ENCODE data around the gene WWC2.
"Not testable (repeated sequence)": the region's sequence is repeated elsewhere in the genome, so short reads cannot be mapped to it uniquely, and the experiment has no call there.

Gene WWC2

GRCh38 chr4:183144787-183145186, 45.7 kb downstream of the WWC2 start:
- no peak for DNase-seq

DNA sequence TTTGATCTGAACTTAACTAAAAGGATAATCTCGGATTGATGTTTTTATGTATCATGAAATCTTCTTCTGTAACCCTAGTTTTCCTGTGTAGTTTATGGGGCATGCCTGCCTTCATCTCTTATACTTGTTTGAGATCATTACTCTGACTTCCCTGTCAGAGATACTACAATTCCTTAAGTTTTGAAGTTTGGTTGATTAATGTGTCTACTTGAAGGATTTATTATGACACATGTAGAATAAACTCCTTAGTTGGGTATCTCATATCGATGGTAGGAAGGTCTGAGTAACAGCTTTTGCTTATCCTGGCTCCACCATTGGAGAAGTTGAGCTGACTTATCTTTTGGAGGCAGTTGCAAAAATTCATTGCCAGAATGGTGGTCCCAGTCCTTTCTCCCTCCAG, 46.7 kb downstream of the WWC2 start:
- DNase-seq = no peak

DNA sequence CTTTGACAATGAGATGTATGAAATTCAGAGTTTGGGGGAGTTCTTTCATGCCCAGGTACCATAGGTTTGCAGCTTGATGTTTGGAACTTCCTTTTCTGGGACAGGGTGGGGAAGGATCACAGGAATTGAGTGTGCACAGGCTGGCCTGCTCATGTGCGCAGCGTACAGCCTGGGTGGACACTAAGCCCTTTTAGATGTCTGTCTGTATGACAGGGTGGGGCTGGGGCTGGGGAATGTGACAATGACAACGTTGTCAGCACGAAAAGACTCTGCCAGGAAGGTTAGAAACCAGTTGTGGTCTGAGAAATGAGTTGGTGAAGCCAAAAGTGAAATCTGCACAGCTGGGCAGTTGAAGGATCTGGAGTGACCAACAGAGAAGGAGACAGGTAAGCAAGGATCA, 47.4 kb downstream of the WWC2 start:
- DNase-seq = no peak

DNA sequence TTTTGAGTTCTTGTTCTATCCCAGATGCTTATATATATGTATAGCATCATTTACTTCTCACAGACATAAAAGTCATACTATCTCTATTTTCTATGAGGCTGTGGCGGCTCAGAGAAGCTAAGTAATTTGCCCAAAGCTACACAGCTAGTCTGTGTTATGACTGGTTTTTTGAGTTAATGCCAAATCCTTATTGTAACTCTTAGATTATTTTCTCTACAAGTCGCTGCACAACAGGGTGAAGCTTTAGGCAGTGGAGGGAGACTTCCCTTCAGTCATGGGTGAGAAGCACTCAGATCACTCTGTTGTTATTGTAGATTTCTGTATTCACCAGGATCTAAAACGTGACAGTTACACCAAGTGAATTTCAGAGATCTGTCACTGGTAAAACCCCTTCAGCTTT, 48.1 kb downstream of the WWC2 start:
- DNase-seq = no peak

GRCh38 chr4:183147983-183148382, 48.9 kb downstream of the WWC2 start:
- no peak for DNase-seq

- no peak for DNase-seq
Observed at GRCh38 chr4:183149616-183150539, 50.8 kb downstream of the WWC2 start.

DNA sequence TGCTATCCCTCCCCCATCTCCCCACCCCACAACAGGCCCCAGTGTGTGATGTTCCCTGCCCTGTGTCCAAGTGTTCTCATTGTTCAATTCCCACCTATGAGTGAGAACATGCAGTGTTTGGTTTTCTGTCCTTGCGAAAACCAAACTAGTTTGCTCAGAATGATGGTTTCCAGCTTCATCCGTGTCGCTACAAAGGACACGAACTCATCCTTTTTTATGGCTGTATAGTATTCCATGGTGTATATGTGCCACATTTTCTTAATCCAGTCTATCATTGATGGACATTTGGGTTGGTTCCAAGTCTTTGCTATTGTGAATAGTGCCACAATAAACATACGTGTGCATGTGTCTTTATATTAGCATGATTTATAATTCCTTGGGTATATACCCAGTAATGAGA, 51.6 kb downstream of the WWC2 start:
- DNase-seq = not testable (repeated sequence)

- DNase-seq = not testable (repeated sequence)
Observed at GRCh38 chr4:183152232-183152631, 53.2 kb downstream of the WWC2 start.

GRCh38 chr4:183153190-183153916, 54.3 kb downstream of the WWC2 start:
- no peak for DNase-seq

GRCh38 chr4:183154701-183155391, 55.8 kb downstream of the WWC2 start:
- no peak for DNase-seq

DNA sequence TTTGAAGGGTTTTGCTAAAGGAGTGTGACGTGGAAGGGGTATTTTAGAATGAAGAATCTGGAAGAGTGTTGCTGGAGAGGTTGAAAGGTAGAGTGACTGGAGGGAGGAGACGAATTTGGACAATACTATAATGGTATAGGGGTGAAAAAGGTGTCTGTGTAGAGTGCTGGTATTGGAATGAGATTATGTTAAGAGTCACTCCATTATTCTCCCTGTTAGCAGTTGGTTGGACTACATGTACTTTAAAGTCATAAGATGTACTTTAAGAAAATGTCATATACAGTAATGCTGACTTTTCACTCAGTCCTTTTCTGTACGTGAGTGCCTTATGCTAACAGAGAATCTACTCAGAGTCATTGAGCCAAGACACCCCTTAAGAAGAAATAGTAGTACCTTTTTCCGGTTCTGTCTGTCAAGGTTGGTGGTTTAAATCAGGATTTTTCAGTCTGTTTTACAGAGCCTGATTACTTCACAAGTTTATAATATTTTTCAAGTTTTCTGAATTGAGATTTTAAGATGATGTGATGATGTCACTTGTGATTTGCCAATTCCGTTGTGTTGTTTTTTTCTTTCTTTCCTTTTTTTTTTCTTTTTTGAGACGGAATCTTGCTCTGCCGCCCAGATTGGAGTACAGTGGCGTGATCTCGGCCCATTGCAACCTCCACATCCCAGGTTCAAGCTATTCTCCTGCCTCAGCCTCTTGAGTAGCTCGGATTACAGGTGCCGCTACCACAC, 56.6 kb downstream of the WWC2 start:
- DNase-seq = no peak

DNA sequence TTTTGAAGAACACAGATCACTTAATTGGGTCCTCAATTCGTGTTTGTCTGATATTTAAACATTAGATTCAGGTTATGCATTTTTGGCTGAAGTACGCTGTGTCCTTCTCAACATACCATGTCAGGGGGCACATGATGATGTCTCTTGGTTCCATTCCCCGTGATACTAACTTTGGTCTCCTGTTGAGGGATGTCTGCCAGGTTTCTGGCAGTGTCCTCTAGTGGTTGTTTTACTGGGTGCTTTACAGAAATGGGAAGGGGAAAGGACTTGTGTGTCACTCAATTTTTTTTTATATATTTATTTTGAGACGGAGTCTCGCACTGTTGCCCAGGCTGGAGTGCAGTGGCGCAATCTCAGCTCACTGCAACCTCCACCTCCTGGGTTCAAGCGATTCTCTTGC, 58.2 kb downstream of the WWC2 start:
- DNase-seq = no peak

DNA sequence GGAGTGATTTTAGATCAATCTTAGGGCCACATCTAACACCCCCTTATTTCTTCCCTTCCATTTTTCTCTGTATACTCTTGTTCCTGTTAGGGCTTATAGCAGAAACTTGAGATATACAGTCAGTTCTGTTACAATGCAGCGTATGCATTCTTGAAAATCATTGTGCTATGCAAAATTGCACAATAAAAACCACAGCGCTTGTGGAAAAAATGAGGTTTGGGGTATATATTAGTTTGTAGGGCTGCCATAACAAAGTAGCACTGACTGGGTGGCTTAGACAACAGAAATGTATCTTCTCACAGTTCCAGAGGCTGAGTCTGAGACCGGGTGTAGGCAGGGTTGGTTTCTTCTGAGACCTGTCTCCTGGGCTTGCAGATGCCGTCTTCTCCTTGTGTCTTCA, 59.0 kb downstream of the WWC2 start:
- no peak for DNase-seq

DNA sequence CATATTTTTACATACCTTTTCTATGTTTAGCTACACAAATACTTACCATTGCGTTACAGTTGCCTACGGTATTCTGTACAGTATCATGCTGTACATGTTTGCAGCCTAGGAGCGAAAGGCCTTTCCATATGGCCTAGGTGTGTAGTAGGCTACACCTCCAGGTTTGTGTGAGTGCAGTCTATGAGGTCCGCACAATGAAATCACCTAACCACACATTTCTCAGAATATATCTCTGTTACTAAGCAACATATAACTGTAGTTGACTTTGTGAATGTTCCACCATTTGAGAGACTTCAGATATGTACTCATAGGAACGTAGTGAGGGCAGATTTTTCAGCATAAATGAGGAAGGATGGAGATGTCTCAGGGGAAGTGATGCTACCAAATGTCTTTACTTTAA, 62.6 kb downstream of the WWC2 start:
- no peak for DNase-seq

DNA sequence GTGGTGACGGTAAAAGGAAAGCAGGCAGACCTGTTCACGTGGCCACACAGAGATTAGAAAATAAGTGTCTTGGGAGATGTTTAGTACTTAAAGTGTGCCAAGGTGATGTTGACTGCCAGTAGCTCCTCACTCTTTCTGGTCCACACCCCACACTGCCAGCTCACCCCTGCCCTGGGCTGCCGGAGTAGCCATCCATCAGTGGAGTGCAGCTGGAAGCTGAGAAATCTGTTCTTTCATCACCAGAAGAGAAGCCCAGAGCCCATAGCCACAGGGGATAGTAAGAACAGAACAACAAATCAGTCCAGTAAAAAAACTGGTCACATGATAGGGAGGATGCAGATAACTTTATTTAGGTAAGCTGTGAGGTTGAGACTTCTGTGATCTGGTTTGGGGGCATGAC, 64.1 kb downstream of the WWC2 start:
- DNase-seq = no peak

DNA sequence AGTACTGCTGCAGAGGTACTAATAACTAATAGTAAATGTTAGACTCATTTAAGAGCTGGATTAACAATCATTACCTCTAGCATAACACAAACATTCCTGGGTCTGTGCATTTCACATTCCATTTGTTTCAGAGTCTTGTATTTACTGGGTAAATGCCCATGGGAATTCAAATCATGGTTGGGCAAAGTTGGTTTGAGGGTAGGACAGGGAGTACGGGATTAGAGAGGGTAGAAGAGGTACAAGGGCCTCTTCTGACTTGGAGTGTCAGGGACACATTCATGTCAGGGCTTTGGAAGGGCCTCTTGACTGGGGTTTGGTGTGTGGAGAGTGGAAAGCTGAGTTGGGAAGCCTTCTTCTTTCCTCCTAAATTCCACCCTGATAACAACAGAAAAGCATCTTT, 65.9 kb downstream of the WWC2 start:
- no peak for DNase-seq

DNA sequence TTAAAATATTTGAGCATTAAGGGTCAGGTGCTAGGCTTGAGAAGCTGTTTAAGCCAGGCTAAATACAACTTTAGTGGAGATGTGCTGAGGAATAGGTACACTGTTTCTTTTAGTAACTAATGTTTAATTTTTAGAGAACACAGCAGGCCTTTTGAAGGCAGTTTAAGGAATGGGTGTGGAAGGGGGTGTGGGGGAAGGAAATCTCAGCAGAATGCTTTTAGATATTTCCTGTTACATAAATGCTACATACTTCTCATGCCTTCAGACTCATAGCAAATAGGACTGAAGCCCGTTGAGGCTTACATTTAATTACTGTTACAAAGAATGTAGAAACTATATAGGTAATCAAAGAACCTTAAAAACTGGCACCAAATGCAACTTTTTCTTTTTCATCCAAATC, 66.3 kb downstream of the WWC2 start:
- no peak for DNase-seq

DNA sequence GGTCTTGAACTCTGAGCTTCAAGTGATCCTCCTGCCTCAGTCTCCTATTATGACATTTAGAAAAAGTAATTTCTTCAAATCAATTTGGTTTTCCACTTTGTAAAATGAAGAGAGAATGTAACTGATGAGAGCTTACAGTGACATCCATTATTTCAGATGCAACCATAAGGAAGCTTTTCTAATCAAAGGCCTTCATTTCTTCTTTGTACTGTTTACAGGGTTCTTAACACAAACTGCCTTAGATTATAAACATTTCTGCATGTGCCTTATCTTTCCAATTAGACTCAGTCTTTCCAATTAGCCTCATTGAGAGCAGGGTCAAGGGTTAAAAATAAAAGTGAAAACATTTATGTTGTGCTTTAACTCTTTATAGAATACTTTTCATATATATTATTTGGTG, 71.8 kb downstream of the WWC2 start:
- no peak for DNase-seq

GRCh38 chr4:183171484-183172267, 72.6 kb downstream of the WWC2 start:
- no peak for DNase-seq

GRCh38 chr4:183172881-183173280, 73.8 kb downstream of the WWC2 start:
- no peak for DNase-seq

DNA sequence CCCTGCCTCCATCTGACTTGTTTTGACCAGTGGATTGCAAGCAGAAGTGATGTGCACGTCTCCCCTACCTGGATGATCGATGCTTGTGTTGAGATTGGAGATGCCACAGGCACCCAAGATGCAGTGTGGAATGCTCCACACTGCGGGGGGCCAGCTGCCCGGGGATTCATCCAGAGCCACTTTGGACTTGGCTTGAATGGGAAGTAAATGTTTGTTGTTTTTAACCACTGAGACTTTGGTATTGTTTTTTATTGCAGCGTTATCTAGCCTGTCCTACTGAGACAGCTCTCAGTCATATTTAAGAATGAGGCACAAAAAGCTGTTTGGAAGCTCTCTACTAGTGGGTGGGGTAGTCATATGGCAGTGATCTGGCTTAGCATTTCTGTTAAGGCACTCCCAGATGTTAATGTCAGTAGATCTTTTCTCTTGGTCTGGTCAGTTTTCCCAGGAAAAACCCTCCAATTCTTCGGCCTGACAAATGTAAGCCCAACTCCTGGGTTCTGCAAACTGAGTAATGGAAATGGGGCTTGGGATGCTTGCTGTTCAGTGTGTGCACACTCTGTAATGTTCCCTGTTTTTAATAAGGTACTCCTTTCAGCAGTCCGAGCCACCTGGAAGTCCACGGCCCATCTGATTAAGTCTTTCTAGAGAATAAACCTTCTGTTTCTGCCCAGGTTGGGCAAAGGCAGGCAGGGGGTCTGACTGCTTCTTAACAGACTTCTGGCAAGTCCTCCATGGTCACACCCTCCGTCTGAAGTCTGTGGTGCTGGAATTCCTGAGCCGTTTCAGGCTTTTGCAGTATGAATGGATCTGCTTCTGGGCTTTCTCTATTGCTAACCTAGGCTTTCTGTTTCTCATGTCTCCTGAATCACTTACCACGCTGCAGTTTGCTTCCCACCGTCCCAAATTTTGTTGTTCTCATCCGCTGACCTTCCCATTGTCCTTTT, 74.8 kb downstream of the WWC2 start:
- DNase-seq = no peak

Data from hematopoietic multipotent progenitor cell treated with erythropoietin and hydrocortisone succinate and interleukin-3 and kit ligand, for 8 days (in vitro differentiated cells).